Measurements from ENCODE around the gene RUNX1.

GRCh38 chr21:34960687-34961086 lies 88.4 kb downstream of the RUNX1 start:
- TF ChIP-seq, protein P1, sequence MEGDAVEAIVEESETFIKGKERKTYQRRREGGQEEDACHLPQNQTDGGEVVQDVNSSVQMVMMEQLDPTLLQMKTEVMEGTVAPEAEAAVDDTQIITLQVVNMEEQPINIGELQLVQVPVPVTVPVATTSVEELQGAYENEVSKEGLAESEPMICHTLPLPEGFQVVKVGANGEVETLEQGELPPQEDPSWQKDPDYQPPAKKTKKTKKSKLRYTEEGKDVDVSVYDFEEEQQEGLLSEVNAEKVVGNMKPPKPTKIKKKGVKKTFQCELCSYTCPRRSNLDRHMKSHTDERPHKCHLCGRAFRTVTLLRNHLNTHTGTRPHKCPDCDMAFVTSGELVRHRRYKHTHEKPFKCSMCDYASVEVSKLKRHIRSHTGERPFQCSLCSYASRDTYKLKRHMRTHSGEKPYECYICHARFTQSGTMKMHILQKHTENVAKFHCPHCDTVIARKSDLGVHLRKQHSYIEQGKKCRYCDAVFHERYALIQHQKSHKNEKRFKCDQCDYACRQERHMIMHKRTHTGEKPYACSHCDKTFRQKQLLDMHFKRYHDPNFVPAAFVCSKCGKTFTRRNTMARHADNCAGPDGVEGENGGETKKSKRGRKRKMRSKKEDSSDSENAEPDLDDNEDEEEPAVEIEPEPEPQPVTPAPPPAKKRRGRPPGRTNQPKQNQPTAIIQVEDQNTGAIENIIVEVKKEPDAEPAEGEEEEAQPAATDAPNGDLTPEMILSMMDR (conservative IDR thresholded peaks at IDR 0.05), result no peak
- TF ChIP-seq ZFX (IDR thresholded peaks at IDR 0.05), result no peak

Measured in C4-2B (cell line).